AG09309 (cell line): Measurements from ENCODE around the gene RS1.

Experiments used
- DNase-seq: peaks from one replicate; pipeline ENCODE4 v3.0.0-alpha.2; 2010; ENCODE audit warnings: low read depth
- H3K4me3 ChIP-seq: 2 replicates; pipeline ENCODE4 v1.5.1; 2011; ENCODE audit warnings: mild to moderate bottlenecking, low read depth, low read length, moderate library complexity; ENCODE audit not compliant: control insufficient read depth
- TF ChIP-seq, protein P1 (sequence below): IDR thresholded peaks from 2 replicates; pipeline ENCODE4 v1.5.1; 2011; ENCODE audit warnings: mild to moderate bottlenecking, low read depth, low read length, inconsistent platforms; ENCODE audit not compliant: insufficient read depth, control insufficient read depth; ENCODE audit errors: missing control alignments

Gene RS1

DNA sequence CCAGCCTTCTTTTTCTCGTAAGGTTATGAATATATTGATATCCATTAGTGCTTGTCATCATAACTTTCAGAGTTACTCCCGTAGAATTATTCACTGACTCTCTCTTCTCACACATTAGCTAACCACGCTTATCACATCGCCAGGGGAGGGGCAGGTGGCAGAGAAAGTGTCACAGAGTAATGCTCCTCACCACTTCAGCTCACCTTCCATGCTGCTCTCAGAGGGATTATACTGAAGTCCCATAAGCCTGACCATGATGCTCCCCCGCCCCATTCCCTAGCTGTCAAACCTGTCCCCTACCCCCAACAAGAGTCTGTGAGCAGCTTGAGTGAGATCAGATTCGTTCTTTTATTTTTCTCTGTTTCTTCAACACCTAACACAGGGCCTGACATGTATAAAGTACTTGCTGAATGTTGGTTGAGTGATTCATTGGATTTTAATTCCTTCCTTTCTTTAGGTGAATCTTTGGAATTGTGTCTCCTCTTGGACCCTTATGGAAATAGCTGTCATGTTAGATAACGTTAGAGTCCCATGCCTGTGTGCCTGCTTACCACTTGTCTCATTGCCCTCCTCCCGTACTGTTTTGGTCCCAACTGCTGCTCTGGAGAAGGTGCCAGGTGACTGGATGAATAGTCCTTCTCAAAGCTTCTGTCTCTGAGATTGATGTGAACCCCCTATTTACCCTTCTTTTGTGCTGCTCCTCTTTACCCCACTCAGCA is 55.1 kb downstream of the RS1 start:
- H3K4me3 ChIP-seq: no peak overlapping the region
- TF ChIP-seq, protein P1, sequence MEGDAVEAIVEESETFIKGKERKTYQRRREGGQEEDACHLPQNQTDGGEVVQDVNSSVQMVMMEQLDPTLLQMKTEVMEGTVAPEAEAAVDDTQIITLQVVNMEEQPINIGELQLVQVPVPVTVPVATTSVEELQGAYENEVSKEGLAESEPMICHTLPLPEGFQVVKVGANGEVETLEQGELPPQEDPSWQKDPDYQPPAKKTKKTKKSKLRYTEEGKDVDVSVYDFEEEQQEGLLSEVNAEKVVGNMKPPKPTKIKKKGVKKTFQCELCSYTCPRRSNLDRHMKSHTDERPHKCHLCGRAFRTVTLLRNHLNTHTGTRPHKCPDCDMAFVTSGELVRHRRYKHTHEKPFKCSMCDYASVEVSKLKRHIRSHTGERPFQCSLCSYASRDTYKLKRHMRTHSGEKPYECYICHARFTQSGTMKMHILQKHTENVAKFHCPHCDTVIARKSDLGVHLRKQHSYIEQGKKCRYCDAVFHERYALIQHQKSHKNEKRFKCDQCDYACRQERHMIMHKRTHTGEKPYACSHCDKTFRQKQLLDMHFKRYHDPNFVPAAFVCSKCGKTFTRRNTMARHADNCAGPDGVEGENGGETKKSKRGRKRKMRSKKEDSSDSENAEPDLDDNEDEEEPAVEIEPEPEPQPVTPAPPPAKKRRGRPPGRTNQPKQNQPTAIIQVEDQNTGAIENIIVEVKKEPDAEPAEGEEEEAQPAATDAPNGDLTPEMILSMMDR: no peak
- no peak for DNase-seq

DNA sequence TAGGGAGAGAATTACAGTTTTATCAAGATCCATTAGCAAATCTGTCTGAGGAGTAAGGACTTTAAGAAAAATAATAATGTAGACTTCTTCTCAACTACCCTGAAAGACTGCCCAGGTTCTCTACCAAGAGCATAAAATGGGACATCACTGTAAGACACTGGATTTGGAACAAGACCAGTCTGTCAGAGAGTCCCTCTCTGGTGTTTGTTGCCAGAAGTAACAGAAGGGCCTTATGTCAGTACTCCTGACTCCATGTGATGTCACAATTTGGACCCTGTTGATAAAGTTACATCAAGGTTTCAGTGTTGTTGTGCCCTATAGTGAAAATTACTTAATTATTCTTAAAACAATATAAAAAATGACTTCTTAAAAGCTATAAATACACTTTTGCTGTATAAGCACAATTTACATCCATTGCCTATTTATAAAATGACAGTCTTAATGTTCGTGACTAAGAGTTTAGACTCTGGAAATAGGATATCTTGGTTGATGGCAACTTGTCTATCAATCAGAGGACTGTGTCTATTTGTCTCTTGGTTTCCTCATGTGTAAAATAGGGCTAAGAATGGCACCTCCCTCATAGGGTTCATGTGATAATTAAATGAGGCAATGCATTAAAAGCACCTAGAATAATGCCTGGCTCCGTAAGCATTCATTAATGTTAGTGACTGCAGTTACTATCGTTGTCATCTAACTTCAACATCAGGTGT is 57.8 kb downstream of the RS1 start:
- TF ChIP-seq, protein P1: no peak
- H3K4me3 ChIP-seq: no peak overlapping the region
- DNase-seq: no peak

DNA sequence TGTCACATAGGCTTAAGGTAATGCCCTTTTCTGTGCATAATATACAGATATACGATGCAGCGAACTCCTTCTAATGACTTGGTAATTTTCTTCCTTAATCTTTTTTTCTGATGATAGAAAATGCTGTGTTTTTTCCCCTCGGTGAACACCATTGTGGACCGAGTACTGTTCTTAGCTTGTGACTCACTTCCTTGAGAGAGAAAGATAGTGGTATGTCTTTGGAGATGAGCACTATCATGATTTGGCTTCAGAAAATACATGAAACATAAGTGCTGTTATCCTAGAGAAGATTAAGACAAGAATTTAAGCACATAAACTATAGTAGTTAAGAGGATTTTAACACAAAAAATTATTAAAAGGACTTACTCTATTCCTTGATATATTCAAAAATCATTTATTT is 63.9 kb downstream of the RS1 start:
- no peak for DNase-seq
- H3K4me3 ChIP-seq: no peak overlapping the region
- TF ChIP-seq, protein P1: no peak

DNA sequence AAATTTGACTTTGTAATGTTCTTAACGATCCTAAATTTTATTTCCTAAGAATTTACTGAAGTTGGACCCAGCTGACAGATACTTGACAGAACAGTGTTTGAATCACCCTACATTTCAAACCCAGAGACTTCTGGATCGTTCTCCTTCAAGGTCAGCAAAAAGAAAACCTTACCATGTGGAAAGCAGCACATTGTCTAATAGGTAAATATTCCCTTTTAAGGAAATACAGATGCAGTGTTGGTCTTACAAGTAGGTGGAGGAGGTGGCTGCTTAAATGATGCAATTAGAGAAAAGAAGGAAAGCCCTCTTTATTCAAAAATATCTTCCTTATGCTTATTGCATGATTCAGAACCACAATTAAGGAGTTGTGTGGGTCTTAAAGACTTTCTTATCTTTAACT is 73.5 kb downstream of the RS1 start:
- no peak overlapping the region for H3K4me3 ChIP-seq
- no peak for DNase-seq
- TF ChIP-seq, protein P1: no peak

DNA sequence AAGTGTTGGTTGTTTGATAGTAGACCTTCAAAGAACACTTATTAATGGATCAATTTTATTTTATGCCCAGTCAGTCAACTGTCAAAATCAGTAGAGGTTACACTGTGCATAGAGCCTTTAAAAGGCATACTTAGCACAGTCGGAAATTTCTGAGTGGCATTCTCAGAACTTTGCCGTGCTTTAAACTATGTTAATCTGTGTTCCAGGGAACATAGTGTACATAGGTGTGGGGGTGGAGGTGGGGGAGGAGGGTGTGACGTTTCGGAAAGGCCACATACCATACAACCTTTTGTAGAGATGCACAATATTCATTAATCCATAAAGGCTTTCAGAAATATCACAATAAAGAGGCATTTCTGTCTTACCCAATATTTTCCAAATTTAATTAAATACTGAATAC is 75.8 kb downstream of the RS1 start:
- H3K4me3 ChIP-seq: no peak overlapping the region
- DNase-seq: no peak
- TF ChIP-seq, protein P1: no peak

DNA sequence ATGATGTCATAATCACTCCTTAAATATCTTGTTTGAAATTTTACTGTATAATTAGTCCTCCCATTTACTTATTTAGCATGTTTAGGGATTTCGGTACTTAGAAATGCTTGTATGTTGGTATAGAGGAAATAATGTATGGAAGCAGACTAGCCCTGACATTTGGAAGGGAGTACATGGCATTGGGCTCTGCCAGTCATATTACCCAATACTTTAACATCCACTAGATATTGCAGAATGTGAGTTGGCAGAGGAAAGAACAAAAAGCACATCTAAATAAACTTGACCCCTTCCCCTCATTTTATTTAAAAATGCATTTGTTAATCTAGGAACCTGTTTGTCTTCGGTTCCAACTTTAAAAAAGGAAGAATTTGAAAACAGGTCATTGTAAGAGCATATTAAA is 77.8 kb downstream of the RS1 start:
- TF ChIP-seq, protein P1: no peak
- H3K4me3 ChIP-seq: no peak overlapping the region
- DNase-seq: no peak
